ENCODE data around the gene SHKBP1. TPM values are rescaled to one million over a fixed set of nuclear protein-coding genes. Genes with fewer than 3 reads are reported as not detected.

Gene SHKBP1
- polyA plus RNA-seq, 1 donor from 2014 or later: 3.8 TPM

DNA sequence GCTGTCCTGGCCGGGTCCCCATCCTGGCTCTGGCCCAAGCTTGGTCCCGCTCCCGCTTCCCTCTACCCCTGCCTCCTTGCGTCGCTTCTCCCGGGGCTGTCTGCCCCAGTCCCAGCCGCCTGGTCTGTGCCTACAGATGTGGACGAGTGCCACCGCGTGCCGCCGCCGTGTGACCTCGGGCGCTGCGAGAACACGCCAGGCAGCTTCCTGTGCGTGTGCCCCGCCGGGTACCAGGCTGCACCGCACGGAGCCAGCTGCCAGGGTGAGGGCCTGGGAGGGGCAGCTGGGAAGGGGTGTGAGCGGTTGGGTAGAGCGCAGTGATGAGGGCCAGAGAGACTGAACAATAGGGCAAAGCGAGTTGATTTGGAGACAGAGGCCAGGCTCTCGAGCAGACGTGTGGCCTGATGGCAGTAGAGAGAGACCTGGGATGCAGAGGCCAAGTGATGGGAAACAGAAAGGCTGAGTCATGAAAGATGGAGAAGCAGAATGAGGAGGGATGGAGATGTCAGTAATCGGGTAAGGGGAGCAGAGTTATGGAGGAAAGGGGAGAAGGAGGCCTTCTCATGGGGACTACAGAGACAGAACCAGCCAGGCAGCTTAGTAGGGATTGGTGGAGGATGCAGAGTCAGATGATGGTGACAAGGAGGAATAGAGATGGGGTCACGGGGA is 33.9 kb downstream of the SHKBP1 start:
- no peaks in the 10 kb centered on the region for H3K36me3 ChIP-seq (ENCODE audit: insufficient read depth, low read length)
- no peak overlapping the region for H3K27ac ChIP-seq (ENCODE audit: low read length)
- H3K4me2 ChIP-seq (ENCODE audit: low read length): no peak overlapping the region
- peaks cover 34% of the 10 kb centered on the region for H3K27me3 ChIP-seq (ENCODE audit: insufficient read depth, low read depth, low read length)
- no peaks in the 10 kb centered on the region for H3F3A ChIP-seq (ENCODE audit: insufficient read depth, low read length, poor library complexity, severe bottlenecking)
- H3K4me3 ChIP-seq (ENCODE audit: low read length): no peak overlapping the region
- no peaks in the 10 kb centered on the region for H4K20me1 ChIP-seq (ENCODE audit: insufficient read depth)
- no peak overlapping the region for H2AFZ ChIP-seq (ENCODE audit: low read depth, low read length)
- no peaks in the 10 kb centered on the region for H3K79me2 ChIP-seq (replicated peaks; ENCODE audit: insufficient read depth, low read length)
- H3K9ac ChIP-seq (ENCODE audit: low read length): no peak overlapping the region
- no peaks in the 10 kb centered on the region for H3K9me2 ChIP-seq (ENCODE audit: insufficient read depth, low read length)
- no peak for TF ChIP-seq EZH2 (IDR thresholded peaks at IDR 0.05; ENCODE audit: borderline replicate concordance, insufficient read depth, low read length, poor library complexity, severe bottlenecking)
- H3K9me3 ChIP-seq (ENCODE audit: low read length): no peaks in the 10 kb centered on the region

DNA sequence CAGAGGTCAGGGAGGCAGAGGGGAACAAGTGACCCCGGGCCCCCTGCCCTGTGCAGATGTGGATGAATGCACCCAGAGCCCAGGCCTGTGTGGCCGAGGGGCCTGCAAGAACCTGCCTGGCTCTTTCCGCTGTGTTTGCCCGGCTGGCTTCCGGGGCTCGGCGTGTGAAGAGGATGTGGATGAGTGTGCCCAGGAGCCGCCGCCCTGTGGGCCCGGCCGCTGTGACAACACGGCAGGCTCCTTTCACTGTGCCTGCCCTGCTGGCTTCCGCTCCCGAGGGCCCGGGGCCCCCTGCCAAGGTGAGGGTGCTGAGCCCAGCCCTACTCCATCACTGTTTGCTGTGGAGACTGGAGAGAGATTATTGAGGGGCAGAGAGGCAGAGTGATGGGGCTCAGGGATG is 34.4 kb downstream of the SHKBP1 start:
- Histone ChIP-seq H3K27ac (ENCODE audit: low read length) (no peak overlapping the region), H3K9ac (ENCODE audit: low read length) (no peak overlapping the region), H2AFZ (ENCODE audit: low read depth, low read length) (no peak overlapping the region), H3K9me2 (ENCODE audit: insufficient read depth, low read length) (no peaks in the 10 kb centered on the region), H3F3A (ENCODE audit: insufficient read depth, low read length, poor library complexity, severe bottlenecking) (no peaks in the 10 kb centered on the region), H3K4me2 (ENCODE audit: low read length) (no peak overlapping the region), H3K36me3 (ENCODE audit: insufficient read depth, low read length) (no peaks in the 10 kb centered on the region), H4K20me1 (ENCODE audit: insufficient read depth) (no peaks in the 10 kb centered on the region), H3K79me2 (replicated peaks; ENCODE audit: insufficient read depth, low read length) (no peaks in the 10 kb centered on the region), H3K9me3 (ENCODE audit: low read length) (no peaks in the 10 kb centered on the region), H3K4me3 (ENCODE audit: low read length) (no peak overlapping the region), H3K27me3 (ENCODE audit: insufficient read depth, low read depth, low read length) (peaks cover 28% of the 10 kb centered on the region)
- no peak for TF ChIP-seq TAF1 (IDR thresholded peaks at IDR 0.05; ENCODE audit: low read depth)
- no peak for TF ChIP-seq POLR2AphosphoS5 (IDR thresholded peaks at IDR 0.05)
- TF ChIP-seq, protein P1, sequence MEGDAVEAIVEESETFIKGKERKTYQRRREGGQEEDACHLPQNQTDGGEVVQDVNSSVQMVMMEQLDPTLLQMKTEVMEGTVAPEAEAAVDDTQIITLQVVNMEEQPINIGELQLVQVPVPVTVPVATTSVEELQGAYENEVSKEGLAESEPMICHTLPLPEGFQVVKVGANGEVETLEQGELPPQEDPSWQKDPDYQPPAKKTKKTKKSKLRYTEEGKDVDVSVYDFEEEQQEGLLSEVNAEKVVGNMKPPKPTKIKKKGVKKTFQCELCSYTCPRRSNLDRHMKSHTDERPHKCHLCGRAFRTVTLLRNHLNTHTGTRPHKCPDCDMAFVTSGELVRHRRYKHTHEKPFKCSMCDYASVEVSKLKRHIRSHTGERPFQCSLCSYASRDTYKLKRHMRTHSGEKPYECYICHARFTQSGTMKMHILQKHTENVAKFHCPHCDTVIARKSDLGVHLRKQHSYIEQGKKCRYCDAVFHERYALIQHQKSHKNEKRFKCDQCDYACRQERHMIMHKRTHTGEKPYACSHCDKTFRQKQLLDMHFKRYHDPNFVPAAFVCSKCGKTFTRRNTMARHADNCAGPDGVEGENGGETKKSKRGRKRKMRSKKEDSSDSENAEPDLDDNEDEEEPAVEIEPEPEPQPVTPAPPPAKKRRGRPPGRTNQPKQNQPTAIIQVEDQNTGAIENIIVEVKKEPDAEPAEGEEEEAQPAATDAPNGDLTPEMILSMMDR (IDR thresholded peaks at IDR 0.05; ENCODE audit: poor library complexity, severe bottlenecking): no peak
- no peak for TF ChIP-seq EZH2 (IDR thresholded peaks at IDR 0.05; ENCODE audit: borderline replicate concordance, insufficient read depth, low read length, poor library complexity, severe bottlenecking)
- no peak for TF ChIP-seq RAD21 (conservative IDR thresholded peaks at IDR 0.05)
- TF ChIP-seq, protein P2, sequence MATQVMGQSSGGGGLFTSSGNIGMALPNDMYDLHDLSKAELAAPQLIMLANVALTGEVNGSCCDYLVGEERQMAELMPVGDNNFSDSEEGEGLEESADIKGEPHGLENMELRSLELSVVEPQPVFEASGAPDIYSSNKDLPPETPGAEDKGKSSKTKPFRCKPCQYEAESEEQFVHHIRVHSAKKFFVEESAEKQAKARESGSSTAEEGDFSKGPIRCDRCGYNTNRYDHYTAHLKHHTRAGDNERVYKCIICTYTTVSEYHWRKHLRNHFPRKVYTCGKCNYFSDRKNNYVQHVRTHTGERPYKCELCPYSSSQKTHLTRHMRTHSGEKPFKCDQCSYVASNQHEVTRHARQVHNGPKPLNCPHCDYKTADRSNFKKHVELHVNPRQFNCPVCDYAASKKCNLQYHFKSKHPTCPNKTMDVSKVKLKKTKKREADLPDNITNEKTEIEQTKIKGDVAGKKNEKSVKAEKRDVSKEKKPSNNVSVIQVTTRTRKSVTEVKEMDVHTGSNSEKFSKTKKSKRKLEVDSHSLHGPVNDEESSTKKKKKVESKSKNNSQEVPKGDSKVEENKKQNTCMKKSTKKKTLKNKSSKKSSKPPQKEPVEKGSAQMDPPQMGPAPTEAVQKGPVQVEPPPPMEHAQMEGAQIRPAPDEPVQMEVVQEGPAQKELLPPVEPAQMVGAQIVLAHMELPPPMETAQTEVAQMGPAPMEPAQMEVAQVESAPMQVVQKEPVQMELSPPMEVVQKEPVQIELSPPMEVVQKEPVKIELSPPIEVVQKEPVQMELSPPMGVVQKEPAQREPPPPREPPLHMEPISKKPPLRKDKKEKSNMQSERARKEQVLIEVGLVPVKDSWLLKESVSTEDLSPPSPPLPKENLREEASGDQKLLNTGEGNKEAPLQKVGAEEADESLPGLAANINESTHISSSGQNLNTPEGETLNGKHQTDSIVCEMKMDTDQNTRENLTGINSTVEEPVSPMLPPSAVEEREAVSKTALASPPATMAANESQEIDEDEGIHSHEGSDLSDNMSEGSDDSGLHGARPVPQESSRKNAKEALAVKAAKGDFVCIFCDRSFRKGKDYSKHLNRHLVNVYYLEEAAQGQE (IDR thresholded peaks at IDR 0.05; ENCODE audit: borderline replicate concordance): no peak
- TF ChIP-seq EP300 (conservative IDR thresholded peaks at IDR 0.05; ENCODE audit: poor library complexity, severe bottlenecking): no peak
- no peak for TF ChIP-seq SMC3 (conservative IDR thresholded peaks at IDR 0.05; ENCODE audit: poor library complexity)
- TF ChIP-seq MXI1 (conservative IDR thresholded peaks at IDR 0.05; ENCODE audit: poor library complexity, severe bottlenecking): no peak
